B cell (primary cell): ENCODE measurements around the gene AGT. TPM values are rescaled to one million over a fixed set of nuclear protein-coding genes. Genes with fewer than 3 reads are reported as not detected.

Experiments used
- ATAC-seq: fragments of 200-7000 bp; cut with Tn5 transposase; one replicate; pipeline ENCODE4 v1.10.0; 2021; ENCODE audit warnings: low read depth, mild to moderate bottlenecking, moderate number of reproducible peaks, moderate library complexity
- CTCF ChIA-PET: fragments of 350-600 bp; sonication (Branson Sonifier 250); formaldehyde crosslinking; loops from one replicate; lab custom pipeline; 2021; ENCODE audit warnings: antibody characterized with exemption, inconsistent platforms; lab: Charles Lee
- POLR2A ChIA-PET: fragments of 350-600 bp; sonication (Branson Sonifier 250); formaldehyde crosslinking; loops from one replicate; lab custom pipeline; 2021; ENCODE audit warnings: antibody characterized with exemption; lab: Charles Lee
- DNase-seq: peaks from one replicate; pipeline ENCODE4 v3.0.0; 2013
- H2AFZ ChIP-seq: 2 replicates; pipeline ENCODE4 v1.6.1; 2012; ENCODE audit warnings: mild to moderate bottlenecking, low read depth, low read length; ENCODE audit not compliant: insufficient read depth, poor library complexity, severe bottlenecking
- H3K27ac ChIP-seq, 2 donors: 1 replicate in 1 of 2; 2 replicates in 1 of 2; pipeline ENCODE4 v1.5.1; 2012 to 2013; ENCODE audit warnings: low read length in 2 of 2, mild to moderate bottlenecking in 2 of 2, moderate library complexity in 1 of 2
- H3K27me3 ChIP-seq, 4 experiments: fragments of 200-600 bp in 1 of 4; sonication (generic) in 1 of 4; replicated peaks in 1 of 4; 1 replicate in 2 of 4; 2 replicates in 2 of 4; pipeline versions ENCODE4 v1.6.1 to v1.7.0; 2013 to 2016; ENCODE audit warnings: low read length in 3 of 4, mild to moderate bottlenecking in 2 of 4, mixed read lengths in 1 of 4, moderate library complexity in 1 of 4; ENCODE audit not compliant: insufficient read depth in 4 of 4, control insufficient read depth in 3 of 4; ENCODE audit errors: control extremely low read depth in 1 of 4
- H3K36me3 ChIP-seq, 2 experiments: replicated peaks in 1 of 2; 1 replicate in 1 of 2; 2 replicates in 1 of 2; pipeline versions ENCODE4 v1.6.1 to v1.7.1; 2013; ENCODE audit warnings: low read length in 1 of 2; ENCODE audit not compliant: insufficient read depth in 2 of 2, control insufficient read depth in 1 of 2; ENCODE audit errors: control extremely low read depth in 1 of 2, extremely low read depth in 1 of 2
- H3K4me1 ChIP-seq, 2 donors: fragments of 200-600 bp in 1 of 2; sonication (generic) in 1 of 2; 1 replicate in 1 of 2; 2 replicates in 1 of 2; pipeline versions ENCODE4 v1.5.1 to v1.6.1; 2013 to 2017; ENCODE audit warnings: low read length in 2 of 2; ENCODE audit not compliant: control insufficient read depth in 2 of 2, insufficient read depth in 2 of 2
- H3K4me2 ChIP-seq: replicated peaks from 2 replicates; pipeline ENCODE3; 2012; ENCODE audit warnings: mild to moderate bottlenecking, low read depth, low read length; ENCODE audit not compliant: poor library complexity, severe bottlenecking
- H3K4me3 ChIP-seq, 5 experiments: fragments of 200-600 bp in 1 of 5; sonication (generic) in 1 of 5; 1 replicate in 3 of 5; 2 replicates in 2 of 5; pipeline versions ENCODE4 v1.5.1 to v1.7.0; 2011 to 2016; ENCODE audit warnings: low read length in 4 of 5, mild to moderate bottlenecking in 4 of 5, low read depth in 2 of 5, control low read depth in 1 of 5, moderate library complexity in 1 of 5; ENCODE audit not compliant: insufficient read depth in 1 of 5; ENCODE audit errors: control extremely low read depth in 1 of 5, extremely low read depth in 1 of 5
- H3K79me2 ChIP-seq: fragments of 200-600 bp; sonication (generic); one replicate; pipeline ENCODE4 v1.6.0; 2016; ENCODE audit warnings: low read length; ENCODE audit not compliant: control insufficient read depth, insufficient read depth
- H3K9ac ChIP-seq: fragments of 200-600 bp; sonication (generic); 2 replicates; pipeline ENCODE4 v1.6.1; 2017; ENCODE audit warnings: mild to moderate bottlenecking, low read length, moderate library complexity
- H3K9me3 ChIP-seq, 3 donors: one replicate each; pipeline versions ENCODE4 v1.6.1 to v1.7.1; 2013; ENCODE audit warnings: low read length in 2 of 3; ENCODE audit not compliant: control insufficient read depth in 2 of 3, insufficient read depth in 1 of 3; ENCODE audit errors: control extremely low read depth in 1 of 3
- H4K20me1 ChIP-seq: 2 replicates; pipeline ENCODE4 v1.6.0; 2012; ENCODE audit warnings: mild to moderate bottlenecking, low read length; ENCODE audit not compliant: insufficient read depth, control insufficient read depth, poor library complexity, severe bottlenecking
- H3K27ac Mint-ChIP-seq: one replicate; pipeline ENCODE4 v1.8.0; 2021; ENCODE audit warnings: mixed read lengths
- H3K27me3 Mint-ChIP-seq: one replicate; pipeline ENCODE4 v1.8.0; 2021; ENCODE audit warnings: mixed read lengths
- H3K4me1 Mint-ChIP-seq: one replicate; pipeline ENCODE4 v1.8.0; 2021; ENCODE audit warnings: mixed read lengths
- H3K4me3 Mint-ChIP-seq: one replicate; pipeline ENCODE4 v1.8.0; 2021; ENCODE audit warnings: mixed read lengths
- H3K9me3 Mint-ChIP-seq: one replicate; pipeline ENCODE4 v1.8.0; 2022; ENCODE audit warnings: mixed read lengths; ENCODE audit not compliant: insufficient read depth
- CTCF ChIP-seq: fragments of 200-600 bp; IDR thresholded peaks from one replicate; pipeline ENCODE4 v1.8.0; 2022; ENCODE audit warnings: antibody characterized with exemption, mild to moderate bottlenecking
- EZH2 ChIP-seq: IDR thresholded peaks from 2 replicates; pipeline ENCODE4 v1.6.1; 2012; ENCODE audit warnings: borderline replicate concordance, low read depth, mild to moderate bottlenecking, moderate library complexity, low read length; ENCODE audit not compliant: insufficient read depth, poor library complexity, severe bottlenecking
- WGBS: methylation state at CpG from one replicate; pipeline ENCODE4 v1.1.5; 2013; ENCODE audit warnings: missing lambda C conversion rate; ENCODE audit not compliant: insufficient coverage; 5-methylcytosine and 5-hydroxymethylcytosine counted together
- intact Hi-C: fragments of 100-400 bp; cut with micrococcal nuclease; formaldehyde crosslinking; loops from one replicate; pipeline ENCODE4 v1.10.0; 2022
- polyA plus RNA-seq: library from polyadenylated mRNA; depleted of rRNA; stranded (reverse); fragments of >200 nt; gene quantifications from 2 replicates; pipeline ENCODE4 v1.2.3, GENCODE V29; 2012
- total RNA-seq, 2 donors: library from RNA; stranded (reverse); fragments of 120-200 nt in 1 of 2; gene quantifications; 1 replicate in 1 of 2; 2 replicates in 1 of 2; pipeline versions ENCODE4 v1.2.3 to v1.2.4, GENCODE V29; 2013 to 2022

AGT gene
- total and polyA plus RNA-seq, 2 donors (not counting 1 experiment from before 2014, with no cell fraction given), result not detected

- no peaks in the 10 kb centered on the region for H3K27me3 Mint-ChIP-seq
- CTCF ChIA-PET, result no interaction called here
- WGBS, result 94% methylated on average over 2 of the region's 6 CpGs
- POLR2A ChIA-PET, result no interaction called here
- no peaks in the 10 kb centered on the region for H4K20me1 ChIP-seq
- no peak for ATAC-seq
- DNase-seq, result no peak
- H3K27ac ChIP-seq, result no peak overlapping the region
- H3K4me1 ChIP-seq, result no peaks in the 10 kb centered on the region
- H3K9ac ChIP-seq, result no peak overlapping the region
- H3K9me3 ChIP-seq, result no peaks in the 10 kb centered on the region
- no peaks in the 10 kb centered on the region for H3K79me2 ChIP-seq
- no peak overlapping the region for H3K4me3 Mint-ChIP-seq
- TF ChIP-seq CTCF (no peak), EZH2 (no peak)
- H3K27me3 ChIP-seq, result no peaks in the 10 kb centered on the region
- no peak overlapping the region for H2AFZ ChIP-seq
- intact Hi-C loops, result no loop called here
- H3K4me3 ChIP-seq, result no peak overlapping the region
- H3K36me3 ChIP-seq, result peaks cover 13 to 60% of the 10 kb centered on the region in 2 experiments
- no peak overlapping the region for H3K27ac Mint-ChIP-seq
- H3K9me3 Mint-ChIP-seq, result no peaks in the 10 kb centered on the region
- no peak overlapping the region for H3K4me2 ChIP-seq
- H3K4me1 Mint-ChIP-seq, result no peaks in the 10 kb centered on the region
These were observed 20.7 kb downstream of the AGT start for GRCh38 chr1:230693221-230693620.

- ChIA-PET CTCF (no interaction called here), POLR2A (no interaction called here)
- Histone ChIP-seq H3K4me1 (no peaks in the 10 kb centered on the region), H3K9ac (no peak overlapping the region), H2AFZ (no peak overlapping the region), H4K20me1 (no peaks in the 10 kb centered on the region), H3K27ac (no peak overlapping the region), H3K79me2 (no peaks in the 10 kb centered on the region), H3K27me3 (no peaks in the 10 kb centered on the region), H3K36me3 (peaks cover 13 to 71% of the 10 kb centered on the region in 2 experiments), H3K9me3 (no peaks in the 10 kb centered on the region), H3K4me2 (no peak overlapping the region), H3K4me3 (no peak overlapping the region)
- no peak for ATAC-seq
- H3K4me3 Mint-ChIP-seq, result no peak overlapping the region
- TF ChIP-seq EZH2, result no peak
- no peak for TF ChIP-seq CTCF
- no peaks in the 10 kb centered on the region for H3K9me3 Mint-ChIP-seq
- intact Hi-C loops, result no loop called here
- no peak for DNase-seq
- WGBS, result 98% methylated on average over 10 of the region's 10 CpGs
- H3K27me3 Mint-ChIP-seq, result no peaks in the 10 kb centered on the region
- H3K4me1 Mint-ChIP-seq, result no peaks in the 10 kb centered on the region
- H3K27ac Mint-ChIP-seq, result no peak overlapping the region
These were observed 22.3 kb downstream of the AGT start for GRCh38 chr1:230691615-230692014.
